Fibroblast of lung (primary cell): ENCODE data around the gene RNF31.

ENCODE experiments used
- CTCF ChIP-seq, 2 donors: IDR thresholded peaks in 1 of 2; conservative IDR thresholded peaks in 1 of 2; 1 replicate in 1 of 2; 2 replicates in 1 of 2; pipeline ENCODE4 v1.5.1; 2011 to 2012; ENCODE audit warnings: low read length in 2 of 2, control low read depth in 1 of 2, inconsistent platforms in 1 of 2, low read depth in 1 of 2, mild to moderate bottlenecking in 1 of 2
- EZH2 ChIP-seq: IDR thresholded peaks from 2 replicates; pipeline ENCODE4 v1.5.1; 2012; ENCODE audit warnings: low read length, control low read depth, mild to moderate bottlenecking; ENCODE audit errors: missing control alignments

GRCh38 chr14:24190416-24190815 is 43.1 kb downstream of the RNF31 start:
- TF ChIP-seq CTCF (conservative IDR thresholded peaks at IDR 0.05 in 1 of 2, IDR thresholded peaks at IDR 0.05 in 1 of 2; ENCODE audit: low read depth in 1 of 2, low read length in 2 of 2) (no peak), EZH2 (no peak)
